Ammon's horn (tissue), 1 donor: Measurements from ENCODE around the gene ANGPTL8.
A peak's percentile ranks its signal among the peaks of the same experiment; 100 is the strongest.

ENCODE experiments used
- DNase-seq: peaks from one replicate; pipeline ENCODE4 v3.0.0-alpha.2; 2016; ENCODE audit warnings: low spot score

ANGPTL8 gene

GRCh38 chr19:11203194-11204075 lies 36.0 kb upstream of the ANGPTL8 start:
- DNase-seq: peak; percentile 43

- no peak for DNase-seq
Measured at GRCh38 chr19:11204076-11204602, 35.3 kb upstream of the ANGPTL8 start.

GRCh38 chr19:11204943-11205349 lies 34.5 kb upstream of the ANGPTL8 start:
- no peak for DNase-seq

GRCh38 chr19:11205939-11206570 lies 33.4 kb upstream of the ANGPTL8 start:
- no peak for DNase-seq

- DNase-seq: no peak
Measured at GRCh38 chr19:11208561-11209471, 30.6 kb upstream of the ANGPTL8 start.

- no peak for DNase-seq
Measured at GRCh38 chr19:11209839-11210655, 29.4 kb upstream of the ANGPTL8 start.

- DNase-seq: no peak
Measured at GRCh38 chr19:11210656-11210928, 28.8 kb upstream of the ANGPTL8 start.

- no peak for DNase-seq
Measured at GRCh38 chr19:11214387-11214786, 25.0 kb upstream of the ANGPTL8 start.

- no peak for DNase-seq
Measured at GRCh38 chr19:11221082-11221598, 18.3 kb upstream of the ANGPTL8 start.

- no peak for DNase-seq
Measured at GRCh38 chr19:11223200-11223599, 16.2 kb upstream of the ANGPTL8 start.

GRCh38 chr19:11224429-11224828 lies 15.0 kb upstream of the ANGPTL8 start:
- DNase-seq: no peak

- DNase-seq: no peak
Measured at GRCh38 chr19:11225172-11225571, 14.2 kb upstream of the ANGPTL8 start.

- no peak for DNase-seq
Measured at GRCh38 chr19:11225815-11226214, 13.6 kb upstream of the ANGPTL8 start.

GRCh38 chr19:11226716-11227166 lies 12.7 kb upstream of the ANGPTL8 start:
- DNase-seq: no peak

- DNase-seq: no peak
Measured at GRCh38 chr19:11227195-11227886, 12.1 kb upstream of the ANGPTL8 start.

- DNase-seq: no peak
Measured at GRCh38 chr19:11230621-11231386, 8.6 kb upstream of the ANGPTL8 start.

- no peak for DNase-seq
Measured at GRCh38 chr19:11232555-11232954, 6.9 kb upstream of the ANGPTL8 start.

GRCh38 chr19:11233073-11233472 lies 6.3 kb upstream of the ANGPTL8 start:
- no peak for DNase-seq

- DNase-seq: no peak
Measured at GRCh38 chr19:11234486-11235075, 4.8 kb upstream of the ANGPTL8 start.
